ES-I3 (cell line): Measurements from ENCODE around the gene PTCH1.

Source experiments
- H3K36me3 ChIP-seq: 2 replicates; pipeline ENCODE4 v1.6.1; 2013; ENCODE audit warnings: mild to moderate bottlenecking, low read length, control low read depth, moderate library complexity; ENCODE audit not compliant: insufficient read depth
- H3K4me1 ChIP-seq: 2 replicates; pipeline ENCODE4 v1.6.1; 2013; ENCODE audit warnings: mild to moderate bottlenecking, control low read depth, low read length; ENCODE audit not compliant: insufficient read depth
- H3K9ac ChIP-seq: 2 replicates; pipeline ENCODE4 v1.6.1; 2013; ENCODE audit warnings: low read depth, mild to moderate bottlenecking, low read length, moderate library complexity
- H3K9me3 ChIP-seq: 2 replicates; pipeline ENCODE4 v1.6.1; 2013; ENCODE audit warnings: mild to moderate bottlenecking, low read length, moderate library complexity; ENCODE audit not compliant: control insufficient read depth, insufficient read depth

PTCH1 gene

GRCh38 chr9:95508242-95508967, 8.4 kb downstream of the PTCH1 start:
- Histone ChIP-seq H3K36me3 (no peaks in the 10 kb centered on the region), H3K4me1 (peaks cover 12% of the 10 kb centered on the region), H3K9ac (peak overlapping the region; percentile 67), H3K9me3 (no peaks in the 10 kb centered on the region)

GRCh38 chr9:95507464-95508241, 9.1 kb downstream of the PTCH1 start:
- Histone ChIP-seq H3K9ac (peak overlapping the region; percentile 67), H3K9me3 (no peaks in the 10 kb centered on the region), H3K36me3 (no peaks in the 10 kb centered on the region), H3K4me1 (peaks cover 4% of the 10 kb centered on the region)

GRCh38 chr9:95506678-95507463, 9.9 kb downstream of the PTCH1 start:
- Histone ChIP-seq H3K9me3 (no peaks in the 10 kb centered on the region), H3K36me3 (no peaks in the 10 kb centered on the region), H3K9ac (peak overlapping the region; percentile 67), H3K4me1 (peaks cover 4% of the 10 kb centered on the region)

GRCh38 chr9:95506428-95506677, 10.4 kb downstream of the PTCH1 start:
- H3K36me3 ChIP-seq, result no peaks in the 10 kb centered on the region
- no peaks in the 10 kb centered on the region for H3K9me3 ChIP-seq
- H3K9ac ChIP-seq, result peak overlapping the region; percentile 67
- peaks cover 4% of the 10 kb centered on the region for H3K4me1 ChIP-seq

- no peaks in the 10 kb centered on the region for H3K36me3 ChIP-seq
These were observed 10.9 kb downstream of the PTCH1 start for GRCh38 chr9:95505717-95506427.

GRCh38 chr9:95505072-95505716, 11.6 kb downstream of the PTCH1 start:
- peaks cover 4% of the 10 kb centered on the region for H3K4me1 ChIP-seq
- no peaks in the 10 kb centered on the region for H3K9me3 ChIP-seq
- peak overlapping the region; percentile 67 for H3K9ac ChIP-seq
- no peaks in the 10 kb centered on the region for H3K36me3 ChIP-seq

More at GRCh38 chr9:95505717-95506427, 10.9 kb downstream of the PTCH1 start:
- Histone ChIP-seq H3K4me1 (peaks cover 4% of the 10 kb centered on the region), H3K9ac (peak overlapping the region; percentile 67), H3K9me3 (no peaks in the 10 kb centered on the region)

GRCh38 chr9:95504053-95504963, 12.5 kb downstream of the PTCH1 start:
- Histone ChIP-seq H3K36me3 (no peaks in the 10 kb centered on the region), H3K9ac (peak overlapping the region; percentile 26; the same call in 1 of the 2 replicates), H3K4me1 (peaks cover 4% of the 10 kb centered on the region), H3K9me3 (no peaks in the 10 kb centered on the region)

GRCh38 chr9:95503369-95503768, 13.4 kb downstream of the PTCH1 start:
- Histone ChIP-seq H3K36me3 (no peaks in the 10 kb centered on the region), H3K9ac (no peak overlapping the region), H3K4me1 (peaks cover 4% of the 10 kb centered on the region), H3K9me3 (no peaks in the 10 kb centered on the region)

GRCh38 chr9:95502248-95502647, 14.5 kb downstream of the PTCH1 start:
- H3K9me3 ChIP-seq, result no peaks in the 10 kb centered on the region
- H3K4me1 ChIP-seq, result peaks cover 10% of the 10 kb centered on the region
- H3K36me3 ChIP-seq, result no peaks in the 10 kb centered on the region
- no peak overlapping the region for H3K9ac ChIP-seq

- no peaks in the 10 kb centered on the region for H3K36me3 ChIP-seq
- peaks cover 34% of the 10 kb centered on the region for H3K4me1 ChIP-seq
- H3K9ac ChIP-seq, result no peak overlapping the region
These were observed 16.9 kb downstream of the PTCH1 start for GRCh38 chr9:95499847-95500246.

GRCh38 chr9:95499046-95499676, 17.6 kb downstream of the PTCH1 start:
- Histone ChIP-seq H3K4me1 (peaks cover 35% of the 10 kb centered on the region), H3K9me3 (no peaks in the 10 kb centered on the region), H3K9ac (no peak overlapping the region), H3K36me3 (no peaks in the 10 kb centered on the region)

More at GRCh38 chr9:95499847-95500246, 16.9 kb downstream of the PTCH1 start:
- H3K9me3 ChIP-seq, result no peaks in the 10 kb centered on the region

GRCh38 chr9:95498641-95499040, 18.1 kb downstream of the PTCH1 start:
- no peaks in the 10 kb centered on the region for H3K36me3 ChIP-seq
- H3K4me1 ChIP-seq, result peaks cover 33% of the 10 kb centered on the region
- H3K9ac ChIP-seq, result no peak overlapping the region
- H3K9me3 ChIP-seq, result no peaks in the 10 kb centered on the region

GRCh38 chr9:95497772-95498171, 19.0 kb downstream of the PTCH1 start:
- Histone ChIP-seq H3K4me1 (peaks cover 33% of the 10 kb centered on the region), H3K36me3 (no peaks in the 10 kb centered on the region), H3K9ac (no peak overlapping the region), H3K9me3 (no peaks in the 10 kb centered on the region)
